CD14-positive monocyte (primary cell): Measurements from ENCODE around the gene CAMKK2. TPM values are rescaled to one million over a fixed set of nuclear protein-coding genes. Genes with fewer than 3 reads are reported as not detected.

ENCODE experiments used
- DNase-seq, 3 donors: peaks; one replicate each; pipeline ENCODE4 v3.0.0-alpha.2; 2011 to 2022
- H2AFZ ChIP-seq: 2 replicates; pipeline ENCODE4 v1.6.0; 2012; ENCODE audit warnings: mild to moderate bottlenecking, low read depth, low read length, inconsistent platforms; ENCODE audit not compliant: insufficient read depth, poor library complexity, severe bottlenecking
- H3K27ac ChIP-seq, 2 donors: 1 replicate in 1 of 2; 2 replicates in 1 of 2; pipeline ENCODE4 v1.5.1; 2012 to 2013; ENCODE audit warnings: low read length in 2 of 2, control low read depth in 1 of 2, inconsistent platforms in 1 of 2, low read depth in 1 of 2, mild to moderate bottlenecking in 1 of 2
- H3K27me3 ChIP-seq, 2 donors: one replicate each; pipeline versions ENCODE4 v1.6.0 to v1.6.1; 2011 to 2013; ENCODE audit warnings: low read length in 2 of 2; ENCODE audit not compliant: control insufficient read depth in 2 of 2, insufficient read depth in 2 of 2
- H3K36me3 ChIP-seq, 2 donors: replicated peaks in 1 of 2; 1 replicate in 1 of 2; 2 replicates in 1 of 2; pipeline versions ENCODE4 v1.5.1 to v1.6.1; 2012 to 2013; ENCODE audit warnings: low read length in 2 of 2, control low read depth in 1 of 2, inconsistent platforms in 1 of 2, mild to moderate bottlenecking in 1 of 2; ENCODE audit not compliant: insufficient read depth in 2 of 2, control insufficient read depth in 1 of 2
- H3K4me1 ChIP-seq, 2 donors: 1 replicate in 1 of 2; 2 replicates in 1 of 2; pipeline versions ENCODE4 v1.5.1 to v1.6.1; 2012 to 2013; ENCODE audit warnings: low read length in 2 of 2, control low read depth in 1 of 2, inconsistent platforms in 1 of 2, mild to moderate bottlenecking in 1 of 2, moderate library complexity in 1 of 2; ENCODE audit not compliant: insufficient read depth in 2 of 2, control insufficient read depth in 1 of 2
- H3K4me2 ChIP-seq: replicated peaks from 2 replicates; pipeline ENCODE3; 2012; ENCODE audit warnings: low read length, moderate library complexity, mild to moderate bottlenecking; ENCODE audit not compliant: poor library complexity, severe bottlenecking; ENCODE audit errors: extremely low read depth
- H3K4me3 ChIP-seq, 3 experiments: fragments of 200-600 bp in 1 of 3; sonication (generic) in 1 of 3; replicated peaks in 1 of 3; 1 replicate in 2 of 3; 2 replicates in 1 of 3; pipeline ENCODE4 v1.5.1; 2011 to 2013; ENCODE audit warnings: low read length in 3 of 3, mild to moderate bottlenecking in 3 of 3, control low read depth in 2 of 3, low read depth in 2 of 3, inconsistent platforms in 1 of 3, moderate library complexity in 1 of 3
- H3K79me2 ChIP-seq: 2 replicates; pipeline ENCODE4 v1.6.0; 2012; ENCODE audit warnings: mild to moderate bottlenecking, control low read depth, inconsistent platforms, low read length, moderate library complexity; ENCODE audit not compliant: insufficient read depth
- H3K9ac ChIP-seq: 2 replicates; pipeline ENCODE4 v1.6.0; 2017; ENCODE audit warnings: low read length, mild to moderate bottlenecking; ENCODE audit not compliant: insufficient read depth, poor library complexity, severe bottlenecking
- H3K9me3 ChIP-seq, 2 donors: replicated peaks in 1 of 2; 1 replicate in 1 of 2; 2 replicates in 1 of 2; pipeline versions ENCODE4 v1.5.1 to v1.6.1; 2012 to 2013; ENCODE audit warnings: low read length in 2 of 2, control low read depth in 1 of 2; ENCODE audit not compliant: control insufficient read depth in 1 of 2, insufficient read depth in 1 of 2
- H4K20me1 ChIP-seq: 2 replicates; pipeline ENCODE4 v1.6.0; 2012; ENCODE audit warnings: mild to moderate bottlenecking, low read length, control low read depth, moderate library complexity; ENCODE audit not compliant: insufficient read depth
- H3K27ac Mint-ChIP-seq, 7 donors: one replicate each; pipeline ENCODE4 v1.8.0; 2020; ENCODE audit warnings: mild to moderate bottlenecking in 7 of 7, mixed read lengths in 7 of 7, moderate library complexity in 6 of 7, inconsistent platforms in 2 of 7
- H3K27me3 Mint-ChIP-seq, 3 donors: one replicate each; pipeline ENCODE4 v1.8.0; 2021 to 2022; ENCODE audit warnings: low read depth in 3 of 3, mild to moderate bottlenecking in 3 of 3, mixed read lengths in 3 of 3, moderate library complexity in 3 of 3, inconsistent platforms in 1 of 3
- H3K36me3 Mint-ChIP-seq, 2 donors: one replicate each; pipeline ENCODE4 v1.8.0; 2020; ENCODE audit warnings: mixed read lengths in 2 of 2, inconsistent platforms in 1 of 2, mild to moderate bottlenecking in 1 of 2
- H3K4me1 Mint-ChIP-seq: one replicate; pipeline ENCODE4 v1.8.0; 2020; ENCODE audit warnings: mild to moderate bottlenecking, mixed read lengths
- H3K4me3 Mint-ChIP-seq, 2 donors: one replicate each; pipeline ENCODE4 v1.8.0; 2020; ENCODE audit warnings: mild to moderate bottlenecking in 2 of 2, mixed read lengths in 2 of 2, moderate library complexity in 1 of 2
- H3K9me3 Mint-ChIP-seq, 7 donors: one replicate each; pipeline ENCODE4 v1.8.0; 2020 to 2022; ENCODE audit warnings: mixed read lengths in 7 of 7, mild to moderate bottlenecking in 6 of 7, moderate library complexity in 6 of 7, inconsistent platforms in 2 of 7
- CTCF ChIP-seq: fragments of 200-600 bp; IDR thresholded peaks from one replicate; pipeline ENCODE4 v1.8.0; 2022; ENCODE audit warnings: antibody characterized with exemption, mild to moderate bottlenecking
- WGBS: methylation state at CpG from one replicate; pipeline ENCODE4 v1.1.5; 2013; ENCODE audit warnings: missing lambda C conversion rate; ENCODE audit not compliant: insufficient coverage; 5-methylcytosine and 5-hydroxymethylcytosine counted together
- intact Hi-C, 2 donors: fragments of 100-400 bp; cut with micrococcal nuclease; formaldehyde crosslinking; loops; one replicate each; pipeline versions ENCODE4 v1.15.0 to v1.15.1; 2023
- polyA plus RNA-seq, 3 donors: library from polyadenylated mRNA; depleted of rRNA in 1 of 3; unstranded in 2 of 3; stranded (reverse) in 1 of 3; fragments of 300-500 nt in 2 of 3; fragments of >200 nt in 1 of 3; fragmentation: Illumina TruSeq in 2 of 3; gene quantifications; 1 replicate in 2 of 3; 2 replicates in 1 of 3; pipeline ENCODE4 v1.2.3, GENCODE V29; 2012 to 2021

The CAMKK2 gene
- polyA plus RNA-seq, 3 donors = 55.6 to 71.4 (median 71.0) TPM

DNA sequence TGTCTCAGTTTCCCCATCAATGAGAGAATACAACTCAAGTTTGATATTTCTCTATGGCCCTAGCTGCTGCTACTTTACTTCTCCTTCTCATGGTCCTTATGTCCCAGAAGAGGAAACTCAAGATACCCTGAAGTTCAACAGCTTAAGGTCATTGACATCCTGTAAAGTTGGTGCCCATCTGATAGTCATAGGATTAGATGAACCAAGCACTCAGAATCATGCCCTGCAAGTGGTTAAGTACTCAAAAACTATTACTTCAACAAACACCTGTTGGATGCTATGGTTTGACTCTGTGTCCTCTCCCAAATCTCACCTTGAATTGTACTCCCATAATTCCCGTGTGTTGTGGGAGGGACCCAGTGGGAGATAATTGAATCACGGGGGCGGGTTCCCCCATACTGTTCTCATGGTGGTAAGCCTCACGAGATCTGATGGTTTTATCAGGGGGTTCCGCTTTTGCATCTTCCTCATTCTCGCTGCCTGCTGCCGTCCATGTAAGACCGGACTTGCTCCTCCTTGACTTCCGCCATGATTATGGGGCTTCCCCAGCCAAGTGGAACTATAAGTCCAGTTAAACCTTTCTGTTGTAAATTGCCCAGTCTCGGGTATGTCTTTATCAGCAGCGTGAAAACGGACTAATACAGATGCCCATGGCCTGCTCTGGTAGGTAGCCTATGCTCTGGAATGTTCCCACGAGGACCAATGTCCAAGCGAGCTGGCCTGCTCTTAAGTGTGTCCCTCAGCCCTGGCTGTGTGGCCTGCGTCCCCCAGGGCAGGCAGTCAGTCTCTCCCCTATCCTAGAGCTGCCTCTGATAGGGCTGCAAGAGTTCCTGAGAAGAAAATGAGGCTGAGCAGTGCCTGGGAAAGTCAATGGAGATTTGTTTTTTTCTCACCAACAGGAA, 18.1 kb downstream of the CAMKK2 start:
- WGBS = 32% methylated on average over 10 of the region's 15 CpGs
- no peak for TF ChIP-seq CTCF
- H3K4me3 ChIP-seq = peak overlapping the region in 1 of 3 experiments; percentile 46
- H3K4me2 ChIP-seq = peak overlapping the region; percentile 46
- peak overlapping the region; percentile 72 for H3K9ac ChIP-seq
- Mint-ChIP-seq H3K27ac (peak overlapping the region; percentile 98 to 100 (median 99)), H3K4me1 (peaks cover 49% of the 10 kb centered on the region), H3K9me3 (peaks cover 0 to 18% (median 6%) of the 10 kb centered on the region in 7 donors), H3K4me3 (peak overlapping the region; percentile 31 to 71), H3K36me3 (peaks cover 57 to 87% of the 10 kb centered on the region in 2 donors), H3K27me3 (peaks cover 0 to 3% (median 1%) of the 10 kb centered on the region in 3 donors)
- H3K27me3 ChIP-seq = no peaks in the 10 kb centered on the region
- peaks cover 32% of the 10 kb centered on the region for H4K20me1 ChIP-seq
- H3K79me2 ChIP-seq = peaks cover 81% of the 10 kb centered on the region
- H3K27ac ChIP-seq = peak overlapping the region; percentile 98 to 99
- no peak overlapping the region for H2AFZ ChIP-seq
- DNase-seq = peak; percentile 94 to 98 (median 96)
- intact Hi-C loops = loop anchor here (1.0 to 10.0 kb wide), 4 partner anchors 9 to 146 kb away; no protein-coding TSS in a partner anchor
- peaks cover 23 to 45% of the 10 kb centered on the region in 2 donors for H3K36me3 ChIP-seq
- H3K4me1 ChIP-seq = peaks cover 34 to 37% of the 10 kb centered on the region in 2 donors
- H3K9me3 ChIP-seq = no peaks in the 10 kb centered on the region

DNA sequence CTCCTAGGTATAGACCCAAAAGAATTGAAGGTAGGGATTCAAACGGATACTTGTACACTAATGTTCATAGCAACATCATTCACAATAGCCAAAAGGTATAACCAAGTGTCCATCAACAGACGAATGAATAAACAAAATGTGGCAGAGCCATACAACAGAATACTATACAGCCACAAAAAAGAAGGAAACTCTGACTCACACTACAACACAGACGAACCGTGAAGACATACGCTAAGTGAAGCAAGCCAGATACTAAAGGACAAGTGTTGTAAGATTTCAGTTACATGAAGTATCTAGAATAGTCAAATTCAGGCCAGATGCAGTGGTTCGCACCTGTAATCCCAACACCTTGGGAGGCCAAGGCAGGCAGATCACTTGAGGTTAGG, 19.1 kb downstream of the CAMKK2 start:
- DNase-seq = peak; percentile 75 to 92 (median 92)
- Histone ChIP-seq H4K20me1 (peaks cover 34% of the 10 kb centered on the region), H3K9me3 (no peaks in the 10 kb centered on the region), H3K27ac (peak overlapping the region; percentile 98 to 99), H3K9ac (peak overlapping the region; percentile 72), H3K79me2 (peaks cover 81% of the 10 kb centered on the region), H3K4me3 (no peak overlapping the region), H2AFZ (no peak overlapping the region), H3K27me3 (no peaks in the 10 kb centered on the region), H3K4me2 (peak overlapping the region; percentile 41), H3K36me3 (peaks cover 25 to 45% of the 10 kb centered on the region in 2 donors), H3K4me1 (peaks cover 34 to 37% of the 10 kb centered on the region in 2 donors)
- 100% methylated on average over 1 of the region's 6 CpGs for WGBS
- H3K36me3 Mint-ChIP-seq = peaks cover 61 to 85% of the 10 kb centered on the region in 2 donors
- intact Hi-C loops = loop anchor here (2.0 to 10.0 kb wide), 3 partner anchors 35 to 147 kb away; no protein-coding TSS in a partner anchor
- H3K27ac Mint-ChIP-seq = peak overlapping the region; percentile 98 to 100 (median 99)
- peaks cover 0 to 18% (median 6%) of the 10 kb centered on the region in 7 donors for H3K9me3 Mint-ChIP-seq
- peaks cover 0 to 3% (median 2%) of the 10 kb centered on the region in 3 donors for H3K27me3 Mint-ChIP-seq
- TF ChIP-seq CTCF = no peak
- peak overlapping the region in 1 of 2 donors; percentile 59 for H3K4me3 Mint-ChIP-seq
- H3K4me1 Mint-ChIP-seq = peaks cover 49% of the 10 kb centered on the region
